Measurements from ENCODE around the gene GSTO2. TPM values are rescaled to one million over a fixed set of nuclear protein-coding genes. Genes with fewer than 3 reads are reported as not detected.

GSTO2 gene
- total RNA-seq, 2 donors from 2014 or later = 12.8 to 18.9 TPM

DNA sequence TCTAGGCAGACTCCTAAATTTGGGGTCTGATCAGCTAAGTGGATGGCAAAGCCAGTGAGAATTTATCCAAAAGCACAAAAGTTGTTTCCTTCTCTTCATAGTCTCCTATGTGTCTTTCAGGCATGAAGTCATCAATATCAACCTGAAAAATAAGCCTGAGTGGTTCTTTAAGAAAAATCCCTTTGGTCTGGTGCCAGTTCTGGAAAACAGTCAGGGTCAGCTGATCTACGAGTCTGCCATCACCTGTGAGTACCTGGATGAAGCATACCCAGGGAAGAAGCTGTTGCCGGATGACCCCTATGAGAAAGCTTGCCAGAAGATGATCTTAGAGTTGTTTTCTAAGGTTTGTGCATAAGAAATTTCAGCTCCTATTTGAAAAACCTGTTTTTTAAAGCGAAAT, 9.5 kb upstream of the GSTO2 start:
- intact Hi-C loops (cut with DNase I) = no loop called here
- Histone ChIP-seq H3K27ac (no peak overlapping the region), H3K36me3 (peaks cover 22% of the 10 kb centered on the region), H3K4me1 (peaks cover under 1% of the 10 kb centered on the region), H3K4me3 (no peak overlapping the region), H3K27me3 (no peaks in the 10 kb centered on the region), H3K9me3 (no peaks in the 10 kb centered on the region), H3K9ac (ENCODE audit: low read depth in 2 of 2, low read length in 2 of 2) (no peak overlapping the region)
- TF ChIP-seq, protein P1, sequence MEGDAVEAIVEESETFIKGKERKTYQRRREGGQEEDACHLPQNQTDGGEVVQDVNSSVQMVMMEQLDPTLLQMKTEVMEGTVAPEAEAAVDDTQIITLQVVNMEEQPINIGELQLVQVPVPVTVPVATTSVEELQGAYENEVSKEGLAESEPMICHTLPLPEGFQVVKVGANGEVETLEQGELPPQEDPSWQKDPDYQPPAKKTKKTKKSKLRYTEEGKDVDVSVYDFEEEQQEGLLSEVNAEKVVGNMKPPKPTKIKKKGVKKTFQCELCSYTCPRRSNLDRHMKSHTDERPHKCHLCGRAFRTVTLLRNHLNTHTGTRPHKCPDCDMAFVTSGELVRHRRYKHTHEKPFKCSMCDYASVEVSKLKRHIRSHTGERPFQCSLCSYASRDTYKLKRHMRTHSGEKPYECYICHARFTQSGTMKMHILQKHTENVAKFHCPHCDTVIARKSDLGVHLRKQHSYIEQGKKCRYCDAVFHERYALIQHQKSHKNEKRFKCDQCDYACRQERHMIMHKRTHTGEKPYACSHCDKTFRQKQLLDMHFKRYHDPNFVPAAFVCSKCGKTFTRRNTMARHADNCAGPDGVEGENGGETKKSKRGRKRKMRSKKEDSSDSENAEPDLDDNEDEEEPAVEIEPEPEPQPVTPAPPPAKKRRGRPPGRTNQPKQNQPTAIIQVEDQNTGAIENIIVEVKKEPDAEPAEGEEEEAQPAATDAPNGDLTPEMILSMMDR (IDR thresholded peaks at IDR 0.05) = no peak
- no peak for DNase-seq

DNA sequence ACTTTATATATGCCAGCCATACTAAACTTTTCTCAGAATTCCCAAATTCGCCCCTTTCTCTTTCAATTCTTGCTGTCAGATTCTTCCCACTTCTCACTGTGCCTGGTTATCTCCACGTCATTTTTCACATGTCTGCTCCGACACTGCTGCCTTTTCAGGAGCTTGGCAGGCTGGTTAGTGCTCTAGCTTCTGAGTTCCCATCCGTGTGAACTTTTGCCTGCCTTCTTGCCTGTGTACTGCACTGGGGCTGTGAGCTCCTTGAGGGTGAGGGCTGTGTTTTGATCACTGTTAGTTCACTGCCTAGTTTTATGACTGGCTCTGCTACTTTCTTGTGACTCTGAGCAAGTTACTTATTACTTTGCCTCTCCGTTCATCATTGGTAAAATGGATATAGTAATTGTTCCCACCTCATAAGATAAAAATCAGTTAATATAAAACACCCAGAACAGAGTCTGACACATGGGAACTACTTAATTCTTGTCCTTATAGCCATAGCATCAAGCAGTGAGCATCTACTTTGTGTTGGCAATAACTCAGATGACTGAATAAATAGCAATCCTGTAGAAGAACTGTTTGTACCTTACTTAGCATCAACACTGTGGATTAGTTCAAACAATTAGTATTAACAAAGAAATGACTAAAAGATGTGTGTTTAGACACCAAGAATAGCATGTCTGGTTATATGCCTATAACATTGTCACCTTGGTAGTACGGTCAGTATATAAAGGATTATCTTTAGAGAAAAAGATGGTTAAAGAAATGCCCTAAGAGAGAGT, 8.8 kb upstream of the GSTO2 start:
- Histone ChIP-seq H3K27ac (peak overlapping the region; percentile 15), H3K36me3 (peaks cover 22% of the 10 kb centered on the region), H3K27me3 (no peaks in the 10 kb centered on the region), H3K4me3 (no peak overlapping the region), H3K9ac (ENCODE audit: low read depth in 2 of 2, low read length in 2 of 2) (no peak overlapping the region), H3K9me3 (no peaks in the 10 kb centered on the region), H3K4me1 (no peaks in the 10 kb centered on the region)
- DNase-seq = no peak
- TF ChIP-seq, protein P1 (IDR thresholded peaks at IDR 0.05) = no peak
- intact Hi-C loops (cut with DNase I) = no loop called here

DNA sequence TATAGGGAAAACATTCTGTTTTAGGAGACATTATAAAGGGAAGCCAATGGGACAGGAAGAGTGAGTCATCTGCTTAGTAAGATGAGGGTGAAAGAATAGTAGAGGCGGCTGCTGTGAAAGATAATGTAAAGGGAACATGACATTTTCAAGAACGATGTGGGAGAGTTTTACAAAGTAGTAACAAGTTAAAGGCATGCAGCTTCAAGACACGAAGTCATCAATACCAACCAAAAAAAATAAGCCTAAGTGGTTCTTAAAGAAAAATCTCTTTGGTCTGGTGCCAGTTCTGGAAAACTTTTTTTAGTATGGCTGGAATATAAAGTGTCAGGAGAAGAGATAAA, 8.2 kb upstream of the GSTO2 start:
- no peaks in the 10 kb centered on the region for H3K4me1 ChIP-seq
- H3K27me3 ChIP-seq = no peaks in the 10 kb centered on the region
- H3K4me3 ChIP-seq = no peak overlapping the region
- intact Hi-C loops (cut with DNase I) = no loop called here
- H3K9ac ChIP-seq (ENCODE audit: low read depth in 2 of 2, low read length in 2 of 2) = no peak overlapping the region
- no peak for DNase-seq
- peak overlapping the region; percentile 15 for H3K27ac ChIP-seq
- H3K36me3 ChIP-seq = peaks cover 22% of the 10 kb centered on the region
- TF ChIP-seq, protein P1 (IDR thresholded peaks at IDR 0.05) = no peak
- no peaks in the 10 kb centered on the region for H3K9me3 ChIP-seq

DNA sequence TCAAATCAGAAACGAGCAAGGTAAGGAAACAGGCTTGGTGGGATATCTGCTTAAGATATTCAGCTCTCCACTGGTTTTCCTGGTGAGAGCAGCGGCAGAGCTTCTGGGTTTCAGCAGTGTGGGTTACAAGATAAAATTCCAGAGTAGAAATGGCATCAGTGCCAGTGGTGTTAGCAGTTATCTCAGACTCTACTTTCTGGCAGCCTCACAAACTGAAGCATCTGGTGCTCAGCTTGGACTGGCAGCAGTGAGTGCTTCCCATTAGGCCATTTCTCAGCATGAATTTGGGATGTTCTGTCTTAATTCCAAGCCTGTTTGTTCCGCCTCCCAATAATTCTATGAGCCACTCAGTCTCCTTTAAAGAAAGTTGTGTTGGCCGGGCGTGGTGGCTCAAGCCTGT, 6.9 kb upstream of the GSTO2 start:
- TF ChIP-seq, protein P1 (IDR thresholded peaks at IDR 0.05) = no peak
- Histone ChIP-seq H3K27ac (no peak overlapping the region), H3K9ac (ENCODE audit: low read depth in 2 of 2, low read length in 2 of 2) (no peak overlapping the region), H3K9me3 (no peaks in the 10 kb centered on the region), H3K27me3 (no peaks in the 10 kb centered on the region), H3K36me3 (peaks cover 22% of the 10 kb centered on the region), H3K4me3 (no peak overlapping the region), H3K4me1 (no peaks in the 10 kb centered on the region)
- no peak for DNase-seq
- intact Hi-C loops (cut with DNase I) = no loop called here

DNA sequence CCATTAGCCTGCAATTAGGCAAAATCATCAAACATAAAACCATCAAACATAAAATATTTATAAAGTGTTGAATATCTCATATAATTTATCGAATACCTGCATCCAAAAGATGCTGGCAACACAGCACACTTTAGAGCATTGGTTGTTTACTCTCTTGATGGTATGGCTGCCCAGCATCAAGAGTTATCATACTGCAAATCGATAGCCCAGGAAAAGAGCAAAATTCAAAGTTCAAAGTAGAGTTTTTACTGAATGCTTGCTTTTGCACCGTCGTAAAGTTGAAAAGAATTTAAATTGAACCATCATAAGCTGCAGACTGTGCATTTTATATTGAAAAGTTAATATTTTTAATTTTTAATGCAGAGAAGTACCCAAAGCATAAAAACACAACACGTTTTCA, 4.2 kb upstream of the GSTO2 start:
- Histone ChIP-seq H3K36me3 (peaks cover 14% of the 10 kb centered on the region), H3K9ac (ENCODE audit: low read depth in 2 of 2, low read length in 2 of 2) (no peak overlapping the region), H3K4me1 (no peaks in the 10 kb centered on the region), H3K9me3 (no peaks in the 10 kb centered on the region), H3K27me3 (no peaks in the 10 kb centered on the region), H3K4me3 (no peak overlapping the region), H3K27ac (no peak overlapping the region)
- intact Hi-C loops (cut with DNase I) = no loop called here
- TF ChIP-seq, protein P1 (IDR thresholded peaks at IDR 0.05) = no peak
- DNase-seq = no peak
